K562 (cell line): ENCODE data around the gene STUB1. TPM values are rescaled to one million over a fixed set of nuclear protein-coding genes. Genes with fewer than 3 reads are reported as not detected.

Experiments
- CBX1 ChIP-seq: sonication (generic); IDR thresholded peaks from 2 replicates; pipeline ENCODE4 v1.6.1; 2016; ENCODE audit warnings: antibody characterized with exemption, low read depth, mild to moderate bottlenecking
- CEBPB ChIP-seq: fragments of 450-650 bp; IDR thresholded peaks from 2 replicates; pipeline ENCODE4 v1.6.1; 2016; ENCODE audit warnings: missing genetic modification characterization, missing compliant biosample characterization
- CTBP1 ChIP-seq: fragments of 450-650 bp; IDR thresholded peaks from 2 replicates; pipeline ENCODE4 v1.6.1; 2016; ENCODE audit warnings: borderline replicate concordance
- FOSL1 ChIP-seq: fragments of 200-800 bp; sonication (Bioruptor generic); conservative IDR thresholded peaks from 2 replicates; pipeline ENCODE4 v1.6.1; 2016; ENCODE audit warnings: missing genetic modification characterization, missing compliant biosample characterization
- HDAC6 ChIP-seq: IDR thresholded peaks from 2 replicates; pipeline ENCODE4 v1.6.1; 2012; ENCODE audit warnings: low read depth, mild to moderate bottlenecking, control low read depth, inconsistent platforms, low read length, moderate library complexity
- HNRNPLL ChIP-seq: fragments of 200-400 bp; formaldehyde crosslinking; IDR thresholded peaks from 2 replicates; pipeline ENCODE4 v1.6.1; 2017; ENCODE audit warnings: low read length, low read depth, mild to moderate bottlenecking; ENCODE audit not compliant: poor library complexity, severe bottlenecking
- KDM2B ChIP-seq: fragments of 250-450 bp; sonication (Bioruptor Pico); IDR thresholded peaks from 2 replicates; pipeline ENCODE4 v1.8.0; 2021; ENCODE audit warnings: mild to moderate bottlenecking, moderate library complexity
- KLF13 ChIP-seq: fragments of 450-650 bp; IDR thresholded peaks from 2 replicates; pipeline ENCODE4 v1.6.1; 2016; ENCODE audit warnings: missing genetic modification characterization, low read depth, mild to moderate bottlenecking, missing compliant biosample characterization, moderate library complexity, borderline replicate concordance
- MTA3 ChIP-seq: fragments of 450-650 bp; formaldehyde crosslinking; IDR thresholded peaks from 2 replicates; pipeline ENCODE4 v1.6.1; 2017; ENCODE audit warnings: mild to moderate bottlenecking, borderline replicate concordance
- RAD21 ChIP-seq, 2 experiments: fragments of 250-450 bp in 1 of 2; fragments of 450-650 bp in 1 of 2; sonication (Bioruptor Pico) in 1 of 2; formaldehyde crosslinking in 1 of 2; IDR thresholded peaks in 1 of 2; conservative IDR thresholded peaks in 1 of 2; 2 replicates each; pipeline versions ENCODE4 v1.4.0 to v1.8.0; 2020 to 2022; ENCODE audit warnings: mild to moderate bottlenecking in 2 of 2, moderate library complexity in 1 of 2
- RBBP5 ChIP-seq: fragments of 200-600 bp; sonication (generic); IDR thresholded peaks from 2 replicates; pipeline ENCODE4 v1.6.1; 2012; ENCODE audit warnings: borderline replicate concordance, mild to moderate bottlenecking, low read length, control low read depth, inconsistent platforms; ENCODE audit not compliant: insufficient read depth, poor library complexity, severe bottlenecking
- SMAD4 ChIP-seq: fragments of 250-450 bp; sonication (Bioruptor Pico); conservative IDR thresholded peaks from 2 replicates; pipeline ENCODE4 v1.8.0; 2021; ENCODE audit warnings: inconsistent platforms, mild to moderate bottlenecking, moderate library complexity
- UBTF ChIP-seq, 2 experiments: IDR thresholded peaks; 2 replicates each; pipeline ENCODE4 v1.6.1; 2012; ENCODE audit warnings: improper control_type of control experiment in 2 of 2, low read depth in 2 of 2, low read length in 2 of 2, borderline replicate concordance in 1 of 2
- polyA plus RNA-seq, 8 experiments: library from polyadenylated mRNA; depleted of rRNA in 4 of 8; stranded (reverse) in 5 of 8; unstranded in 3 of 8; fragments of >200 nt; fragmentation: Nextera tagmentation in 2 of 8; fragmentation: Illumina TruSeq in 1 of 8; extraction: Ambion mirVana in 2 of 8; extraction: Trizol in 1 of 8; gene quantifications; 2 replicates each; pipeline versions ENCODE4 v1.2.1 to v1.2.3, GENCODE V29; 2011 to 2014; ENCODE audit warnings: inconsistent platforms in 1 of 8, missing spikeins in 1 of 8
- total RNA-seq, 7 experiments: library from RNA; depleted of rRNA in 6 of 7; stranded (reverse); fragments of >200 nt in 6 of 7; fragmentation: Illumina TruSeq in 2 of 7; extraction: Trizol in 2 of 7; gene quantifications; 2 replicates each; pipeline versions ENCODE4 v1.2.1 to v1.2.3, GENCODE V29; 2011 to 2021; ENCODE audit warnings: low replicate concordance in 1 of 7

The STUB1 gene
- total and polyA plus RNA-seq, 9 of the 15 experiments (the other 6 are each of a cell fraction or from before 2014, with no cell fraction given), result 10.6 to 251 (median 152) TPM

GRCh38 chr16:715477-716199, 35.4 kb downstream of the STUB1 start (continued):
- TF ChIP-seq CEBPB (tag), result no peak
- peak; percentile 19 to 79; a peak in 1 of 4 replicates for TF ChIP-seq UBTF (IDR thresholded peaks at IDR 0.05; ENCODE audit: borderline replicate concordance in 1 of 2, low read depth in 2 of 2, low read length in 2 of 2)
- no peak; the same call in 1 of the 2 replicates for TF ChIP-seq KDM2B
- peak in 1 of 2 experiments; percentile 59; a peak in 2 of 4 replicates for TF ChIP-seq RAD21 (CRISPR knock-in tag; conservative IDR thresholded peaks at IDR 0.05 in 1 of 2, IDR thresholded peaks at IDR 0.05 in 1 of 2)
- TF ChIP-seq CTBP1, result peak; percentile 96
- TF ChIP-seq RBBP5, result peak; percentile 27
- no peak for TF ChIP-seq FOSL1 (tag)
- 0 out of 2 replicates have a peak, but pooled peaks have one; percentile 38 for TF ChIP-seq SMAD4 (CRISPR knock-in tag)
- TF ChIP-seq MTA3, result peak; percentile 42; the same call in 1 of the 2 replicates
- TF ChIP-seq HDAC6, result no peak
- TF ChIP-seq CBX1, result 0 out of 2 replicates have a peak, but pooled peaks have one; percentile 7
- TF ChIP-seq HNRNPLL, result peak; percentile 24
- peak; percentile 48; the same call in 1 of the 2 replicates for TF ChIP-seq KLF13 (tag)
